HG03342 (cell line): Measurements from ENCODE around the gene WSCD2.

ENCODE experiments used
- ATAC-seq: cut with Tn5 transposase; IDR thresholded peaks from one replicate; pipeline ENCODE4 v1.9.1; 2021; ENCODE audit warnings: mild to moderate bottlenecking, moderate library complexity; ENCODE audit not compliant: unreplicated experiment

The WSCD2 gene

GRCh38 chr12:108106599-108106998 is 22.5 kb upstream of the WSCD2 start:
- no peak for ATAC-seq

- no peak for ATAC-seq
These were observed 21.8 kb upstream of the WSCD2 start for GRCh38 chr12:108107293-108107692.

- ATAC-seq = no peak
These were observed 19.6 kb upstream of the WSCD2 start for GRCh38 chr12:108109504-108109903.

GRCh38 chr12:108109954-108110353 is 19.1 kb upstream of the WSCD2 start:
- ATAC-seq = no peak

- ATAC-seq = no peak
These were observed 18.2 kb upstream of the WSCD2 start for GRCh38 chr12:108110844-108111243.

GRCh38 chr12:108112832-108113556 is 16.1 kb upstream of the WSCD2 start:
- ATAC-seq = no peak

- no peak for ATAC-seq
These were observed 13.7 kb upstream of the WSCD2 start for GRCh38 chr12:108115123-108116121.

- ATAC-seq = no peak
These were observed 12.8 kb upstream of the WSCD2 start for GRCh38 chr12:108116254-108116653.

- no peak for ATAC-seq
These were observed 12.4 kb upstream of the WSCD2 start for GRCh38 chr12:108116699-108117098.

- ATAC-seq = no peak
These were observed 11.8 kb upstream of the WSCD2 start for GRCh38 chr12:108117163-108117849.

- ATAC-seq = no peak
These were observed 11.2 kb upstream of the WSCD2 start for GRCh38 chr12:108117902-108118301.

- peak; percentile 64 for ATAC-seq
These were observed 9.7 kb upstream of the WSCD2 start for GRCh38 chr12:108119126-108119973.

- ATAC-seq = no peak
These were observed 8.9 kb upstream of the WSCD2 start for GRCh38 chr12:108119974-108120862.

GRCh38 chr12:108120863-108121165 is 8.3 kb upstream of the WSCD2 start:
- no peak for ATAC-seq

GRCh38 chr12:108121320-108121719 is 7.8 kb upstream of the WSCD2 start:
- ATAC-seq = no peak

- ATAC-seq = no peak
These were observed 7.2 kb upstream of the WSCD2 start for GRCh38 chr12:108121728-108122471.

- no peak for ATAC-seq
These were observed 6.4 kb upstream of the WSCD2 start for GRCh38 chr12:108122644-108123043.

- ATAC-seq = no peak
These were observed 5.7 kb upstream of the WSCD2 start for GRCh38 chr12:108123402-108123801.

GRCh38 chr12:108125073-108125472 is 4.0 kb upstream of the WSCD2 start:
- ATAC-seq = no peak
